ENCODE data around the gene PCDHGB7. TPM values are rescaled to one million over a fixed set of nuclear protein-coding genes. Genes with fewer than 3 reads are reported as not detected.

PCDHGB7 gene
- total and polyA plus RNA-seq, 2 donors (not counting 1 experiment from before 2014, with no cell fraction given), result 13.0 to 15.3 TPM

DNA sequence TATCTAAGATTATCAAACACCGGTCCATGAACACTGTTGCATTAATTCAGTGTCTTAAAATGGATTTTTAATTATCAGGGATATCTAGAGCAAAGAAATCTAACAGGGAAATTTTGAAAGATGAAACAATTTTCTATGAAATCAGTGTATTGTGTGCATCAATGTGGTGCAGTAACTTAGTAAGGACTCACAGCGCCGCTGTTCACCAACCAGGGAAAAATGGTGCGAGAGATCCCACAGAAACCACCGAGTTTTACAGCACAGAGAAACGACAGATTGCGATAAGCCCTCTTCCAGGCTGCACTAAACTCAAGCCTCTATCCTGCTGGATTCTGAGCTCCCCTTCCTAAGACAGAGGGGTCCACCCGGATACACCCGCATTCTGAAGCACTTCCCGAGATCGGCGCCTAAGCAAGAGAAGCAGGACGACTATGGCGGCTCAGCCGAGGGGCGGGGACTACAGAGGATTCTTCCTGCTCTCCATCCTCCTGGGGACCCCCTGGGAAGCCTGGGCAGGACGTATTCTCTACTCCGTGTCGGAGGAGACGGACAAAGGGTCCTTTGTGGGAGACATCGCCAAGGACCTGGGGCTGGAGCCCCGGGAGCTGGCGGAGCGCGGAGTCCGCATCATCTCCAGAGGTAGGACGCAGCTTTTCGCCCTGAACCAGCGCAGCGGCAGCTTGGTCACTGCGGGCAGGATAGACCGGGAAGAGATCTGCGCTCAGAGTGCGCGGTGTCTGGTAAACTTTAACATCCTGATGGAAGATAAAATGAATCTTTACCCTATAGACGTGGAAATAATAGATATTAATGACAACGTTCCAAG, 34.8 kb upstream of the PCDHGB7 start, which contains the start of gene PCDHGA7:
PCDHGA7 (plus strand) TSS at position 274 of the 826 bp plus-strand sequence; CDS start at position 432, 158 bp downstream.
- TF ChIP-seq, protein P1, sequence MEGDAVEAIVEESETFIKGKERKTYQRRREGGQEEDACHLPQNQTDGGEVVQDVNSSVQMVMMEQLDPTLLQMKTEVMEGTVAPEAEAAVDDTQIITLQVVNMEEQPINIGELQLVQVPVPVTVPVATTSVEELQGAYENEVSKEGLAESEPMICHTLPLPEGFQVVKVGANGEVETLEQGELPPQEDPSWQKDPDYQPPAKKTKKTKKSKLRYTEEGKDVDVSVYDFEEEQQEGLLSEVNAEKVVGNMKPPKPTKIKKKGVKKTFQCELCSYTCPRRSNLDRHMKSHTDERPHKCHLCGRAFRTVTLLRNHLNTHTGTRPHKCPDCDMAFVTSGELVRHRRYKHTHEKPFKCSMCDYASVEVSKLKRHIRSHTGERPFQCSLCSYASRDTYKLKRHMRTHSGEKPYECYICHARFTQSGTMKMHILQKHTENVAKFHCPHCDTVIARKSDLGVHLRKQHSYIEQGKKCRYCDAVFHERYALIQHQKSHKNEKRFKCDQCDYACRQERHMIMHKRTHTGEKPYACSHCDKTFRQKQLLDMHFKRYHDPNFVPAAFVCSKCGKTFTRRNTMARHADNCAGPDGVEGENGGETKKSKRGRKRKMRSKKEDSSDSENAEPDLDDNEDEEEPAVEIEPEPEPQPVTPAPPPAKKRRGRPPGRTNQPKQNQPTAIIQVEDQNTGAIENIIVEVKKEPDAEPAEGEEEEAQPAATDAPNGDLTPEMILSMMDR (conservative IDR thresholded peaks at IDR 0.05 in 1 of 2, IDR thresholded peaks at IDR 0.05 in 1 of 2; ENCODE audit: low read depth in 1 of 2, low read length in 2 of 2), result peak; percentile 51
- TF ChIP-seq EZH2 (IDR thresholded peaks at IDR 0.05; ENCODE audit: low read length, missing control alignments), result no peak
- Histone ChIP-seq H3K4me2 (ENCODE audit: extremely low read depth, insufficient read depth, low read length) (peak within 1 kb of the TSS; percentile 76), H4K20me1 (ENCODE audit: control insufficient read depth, extremely low read depth, insufficient read depth, low read length) (no peaks in the 10 kb centered on the region), H3K27ac (ENCODE audit: insufficient read depth, low read length) (no peak within 1 kb of the TSS), H3K79me2 (ENCODE audit: control insufficient read depth, insufficient read depth, low read length) (no peaks in the 10 kb centered on the region), H3K36me3 (ENCODE audit: control insufficient read depth, insufficient read depth, low read length) (no peaks in the 10 kb centered on the region), H3K27me3 (ENCODE audit: control insufficient read depth, insufficient read depth, low read length) (no peaks in the 10 kb centered on the region), H2AFZ (ENCODE audit: low read length) (peak within 1 kb of the TSS; percentile 67), H3K9ac (ENCODE audit: insufficient read depth, low read length) (no peak within 1 kb of the TSS), H3K4me1 (ENCODE audit: control insufficient read depth, extremely low read depth, insufficient read depth, low read length) (no peaks in the 10 kb centered on the region), H3K9me3 (ENCODE audit: control insufficient read depth, insufficient read depth, low read depth, low read length) (peaks cover 2% of the 10 kb centered on the region), H3K4me3 (replicated peaks in 1 of 4; ENCODE audit: control extremely low read depth in 1 of 4, insufficient read depth in 1 of 4, low read depth in 3 of 4, low read length in 4 of 4) (peak within 1 kb of the TSS; percentile 62 to 76 (median 63))
- DNase-seq (ENCODE audit: low read depth in 2 of 2), result peak; percentile 48 to 54

DNA sequence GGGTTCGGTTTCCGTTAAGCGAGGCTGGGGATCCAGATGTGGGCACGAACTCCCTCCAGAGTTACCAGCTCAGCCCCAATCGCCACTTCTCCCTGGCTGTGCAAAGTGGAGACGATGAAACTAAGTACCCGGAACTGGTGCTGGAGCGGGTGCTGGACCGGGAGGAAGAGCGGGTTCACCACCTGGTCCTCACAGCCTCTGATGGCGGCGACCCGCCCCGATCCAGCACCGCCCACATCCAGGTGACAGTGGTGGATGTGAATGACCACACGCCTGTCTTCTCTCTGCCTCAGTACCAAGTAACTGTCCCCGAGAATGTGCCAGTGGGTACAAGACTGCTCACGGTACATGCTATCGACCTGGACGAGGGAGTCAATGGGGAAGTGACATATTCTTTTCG, 34.1 kb upstream of the PCDHGB7 start:
- Histone ChIP-seq H3K27me3 (ENCODE audit: control insufficient read depth, insufficient read depth, low read length) (no peaks in the 10 kb centered on the region), H4K20me1 (ENCODE audit: control insufficient read depth, extremely low read depth, insufficient read depth, low read length) (no peaks in the 10 kb centered on the region), H3K9ac (ENCODE audit: insufficient read depth, low read length) (no peak overlapping the region), H3K4me3 (replicated peaks in 1 of 4; ENCODE audit: control extremely low read depth in 1 of 4, insufficient read depth in 1 of 4, low read depth in 3 of 4, low read length in 4 of 4) (peak overlapping the region; percentile 62 to 76 (median 63)), H3K79me2 (ENCODE audit: control insufficient read depth, insufficient read depth, low read length) (no peaks in the 10 kb centered on the region), H3K4me2 (ENCODE audit: extremely low read depth, insufficient read depth, low read length) (peak overlapping the region; percentile 44), H3K9me3 (ENCODE audit: control insufficient read depth, insufficient read depth, low read depth, low read length) (peaks cover 2% of the 10 kb centered on the region), H3K36me3 (ENCODE audit: control insufficient read depth, insufficient read depth, low read length) (no peaks in the 10 kb centered on the region), H3K4me1 (ENCODE audit: control insufficient read depth, extremely low read depth, insufficient read depth, low read length) (no peaks in the 10 kb centered on the region), H3K27ac (ENCODE audit: insufficient read depth, low read length) (no peak overlapping the region), H2AFZ (ENCODE audit: low read length) (no peak overlapping the region)
- no peak for DNase-seq (ENCODE audit: low read depth in 2 of 2)
- TF ChIP-seq EZH2 (IDR thresholded peaks at IDR 0.05; ENCODE audit: low read length, missing control alignments), result no peak
- TF ChIP-seq, protein P1 (conservative IDR thresholded peaks at IDR 0.05 in 1 of 2, IDR thresholded peaks at IDR 0.05 in 1 of 2; ENCODE audit: low read depth in 1 of 2, low read length in 2 of 2), result no peak

DNA sequence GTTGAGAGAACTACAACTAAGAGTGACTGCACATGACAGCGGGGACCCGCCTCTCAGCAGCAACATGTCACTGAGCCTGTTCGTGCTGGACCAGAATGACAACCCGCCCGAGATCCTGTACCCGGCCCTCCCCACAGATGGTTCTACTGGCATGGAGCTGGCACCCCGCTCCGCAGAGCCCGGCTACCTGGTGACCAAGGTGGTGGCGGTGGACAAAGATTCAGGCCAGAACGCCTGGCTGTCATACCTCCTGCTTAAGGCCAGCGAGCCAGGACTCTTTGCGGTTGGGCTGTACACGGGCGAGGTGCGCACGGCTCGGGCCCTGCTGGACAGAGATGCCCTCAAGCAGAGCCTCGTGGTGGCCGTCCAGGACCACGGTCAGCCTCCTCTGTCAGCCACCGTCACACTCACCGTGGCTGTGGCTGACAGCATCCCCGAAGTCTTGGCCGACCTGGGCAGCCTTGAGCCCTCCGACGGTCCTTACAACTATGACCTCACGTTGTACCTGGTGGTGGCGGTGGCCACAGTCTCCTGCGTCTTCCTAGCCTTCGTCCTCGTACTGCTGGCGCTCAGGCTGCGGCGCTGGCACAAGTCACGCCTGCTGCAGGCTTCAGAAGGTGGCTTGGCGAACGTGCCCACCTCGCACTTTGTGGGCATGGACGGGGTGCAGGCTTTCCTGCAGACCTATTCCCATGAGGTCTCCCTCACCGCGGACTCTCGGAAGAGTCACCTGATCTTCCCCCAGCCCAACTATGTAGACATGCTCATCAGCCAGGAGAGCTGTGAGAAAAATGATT, 32.8 kb upstream of the PCDHGB7 start:
- Histone ChIP-seq H3K27ac (ENCODE audit: insufficient read depth, low read length) (no peak overlapping the region), H3K36me3 (ENCODE audit: control insufficient read depth, insufficient read depth, low read length) (no peaks in the 10 kb centered on the region), H4K20me1 (ENCODE audit: control insufficient read depth, extremely low read depth, insufficient read depth, low read length) (no peaks in the 10 kb centered on the region), H2AFZ (ENCODE audit: low read length) (no peak overlapping the region), H3K27me3 (ENCODE audit: control insufficient read depth, insufficient read depth, low read length) (no peaks in the 10 kb centered on the region), H3K79me2 (ENCODE audit: control insufficient read depth, insufficient read depth, low read length) (no peaks in the 10 kb centered on the region), H3K4me3 (replicated peaks in 1 of 4; ENCODE audit: control extremely low read depth in 1 of 4, insufficient read depth in 1 of 4, low read depth in 3 of 4, low read length in 4 of 4) (no peak overlapping the region), H3K4me2 (ENCODE audit: extremely low read depth, insufficient read depth, low read length) (no peak overlapping the region), H3K9me3 (ENCODE audit: control insufficient read depth, insufficient read depth, low read depth, low read length) (peaks cover 2% of the 10 kb centered on the region), H3K9ac (ENCODE audit: insufficient read depth, low read length) (no peak overlapping the region), H3K4me1 (ENCODE audit: control insufficient read depth, extremely low read depth, insufficient read depth, low read length) (no peaks in the 10 kb centered on the region)
- no peak for TF ChIP-seq EZH2 (IDR thresholded peaks at IDR 0.05; ENCODE audit: low read length, missing control alignments)
- TF ChIP-seq, protein P1 (conservative IDR thresholded peaks at IDR 0.05 in 1 of 2, IDR thresholded peaks at IDR 0.05 in 1 of 2; ENCODE audit: low read depth in 1 of 2, low read length in 2 of 2), result no peak
- DNase-seq (ENCODE audit: low read depth in 2 of 2), result no peak
